Adipocyte (in vitro differentiated cells): ENCODE data around the gene PTGR3.

ENCODE experiments used
- DNase-seq: peaks from one replicate; pipeline ENCODE4 v3.0.0-alpha.2; 2015; ENCODE audit warnings: low read depth
- H3K27me3 ChIP-seq: replicated peaks from 2 replicates; pipeline ENCODE4 v1.7.0; 2013; ENCODE audit warnings: mild to moderate bottlenecking, low read length, moderate library complexity; ENCODE audit not compliant: control insufficient read depth, insufficient read depth
- H3K36me3 ChIP-seq: 2 replicates; pipeline ENCODE4 v1.7.0; 2013; ENCODE audit warnings: low read length, mild to moderate bottlenecking, moderate library complexity; ENCODE audit not compliant: control insufficient read depth, insufficient read depth, severe bottlenecking
- H3K4me1 ChIP-seq: 2 replicates; pipeline ENCODE4 v1.7.0; 2013; ENCODE audit warnings: mild to moderate bottlenecking, low read length, moderate library complexity; ENCODE audit not compliant: control insufficient read depth, insufficient read depth
- H3K4me3 ChIP-seq: 2 replicates; pipeline ENCODE4 v1.7.0; 2013; ENCODE audit warnings: mild to moderate bottlenecking, low read length, moderate library complexity
- H3K9ac ChIP-seq: 2 replicates; pipeline ENCODE4 v1.7.0; 2013; ENCODE audit warnings: mild to moderate bottlenecking, low read length, moderate library complexity
- H3K9me3 ChIP-seq: 2 replicates; pipeline ENCODE4 v1.7.0; 2013; ENCODE audit warnings: mild to moderate bottlenecking, low read length, moderate library complexity; ENCODE audit not compliant: control insufficient read depth

The PTGR3 gene

DNA sequence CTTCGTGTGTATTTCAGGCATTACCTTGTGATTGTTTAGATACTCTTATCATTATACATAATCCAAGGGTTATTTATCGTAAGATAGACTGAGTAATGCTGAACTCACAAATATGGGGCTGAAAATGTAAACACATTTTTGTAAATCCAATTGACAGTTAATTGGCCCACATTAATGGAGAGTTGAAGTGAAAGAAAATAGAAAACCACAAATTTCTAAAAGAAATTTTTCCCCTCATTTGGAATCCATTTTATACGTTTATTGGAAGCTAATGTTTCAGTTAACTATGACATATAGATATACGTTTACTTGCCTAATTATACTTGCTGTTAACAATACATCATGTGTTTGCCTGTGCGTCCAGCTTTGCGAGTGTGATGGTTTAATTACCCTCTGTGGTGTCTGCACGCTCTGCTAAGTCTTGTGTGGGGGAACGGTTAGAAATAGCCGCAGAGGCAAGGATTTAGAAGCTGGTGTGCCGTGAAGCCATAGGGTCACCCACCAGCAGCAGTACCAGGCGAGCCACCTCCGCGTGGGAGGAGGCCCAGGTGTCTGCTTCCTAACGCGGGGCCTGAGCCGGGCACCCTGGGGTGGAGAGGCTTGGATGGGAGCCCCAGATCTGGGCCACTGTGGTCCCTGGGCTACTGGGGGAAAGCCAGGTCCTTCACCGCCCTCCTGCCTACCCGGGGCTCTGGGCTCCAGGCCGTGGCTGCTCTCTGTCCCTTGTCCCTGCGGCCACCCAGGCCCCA lies 39.7 kb upstream of the PTGR3 start:
- no peak for DNase-seq
- Histone ChIP-seq H3K4me3 (peak overlapping the region; percentile 82), H3K9me3 (no peaks in the 10 kb centered on the region), H3K27me3 (no peaks in the 10 kb centered on the region), H3K9ac (peak overlapping the region; percentile 88), H3K4me1 (peaks cover 43% of the 10 kb centered on the region), H3K36me3 (no peaks in the 10 kb centered on the region)

DNA sequence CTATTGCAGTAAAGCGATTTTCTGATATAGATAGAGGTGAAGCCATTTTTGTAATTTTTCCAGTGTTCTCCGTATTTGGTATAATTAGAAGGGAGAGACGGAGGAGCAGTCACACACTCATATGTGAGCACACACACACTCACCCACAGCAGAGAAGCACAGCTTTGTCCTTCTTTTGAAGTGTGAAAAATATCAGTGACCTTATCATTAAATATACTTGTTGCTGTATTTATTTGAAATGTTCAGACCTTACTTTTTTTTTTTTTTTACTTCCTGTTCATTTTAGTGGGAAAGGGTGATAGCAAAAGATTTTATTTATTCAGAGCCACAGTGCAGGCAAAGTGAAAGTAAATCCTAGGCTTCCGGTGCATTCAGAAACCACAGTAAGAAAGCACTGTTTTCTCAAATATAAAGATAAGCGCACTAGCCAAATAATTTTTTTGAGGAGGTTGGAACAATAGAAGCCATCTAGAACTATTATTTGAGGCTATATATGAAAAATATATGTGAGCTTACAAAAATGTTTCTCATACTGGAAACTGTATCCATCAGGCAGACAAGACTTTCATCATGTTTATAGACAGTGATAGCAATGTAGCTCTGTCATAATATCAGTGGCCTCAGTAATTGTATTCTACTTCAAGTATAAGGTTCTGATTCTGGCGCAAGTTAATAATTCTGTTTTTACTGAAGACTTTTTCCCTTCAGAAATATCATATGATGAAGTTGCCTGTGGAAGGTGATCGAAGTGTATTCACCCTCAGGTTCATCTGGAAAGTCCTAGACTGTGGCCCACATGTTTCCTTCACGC lies 38.9 kb upstream of the PTGR3 start:
- DNase-seq = peak; percentile 73
- Histone ChIP-seq H3K4me1 (peaks cover 36% of the 10 kb centered on the region), H3K4me3 (peak overlapping the region; percentile 82), H3K9me3 (no peaks in the 10 kb centered on the region), H3K27me3 (no peaks in the 10 kb centered on the region), H3K36me3 (no peaks in the 10 kb centered on the region), H3K9ac (peak overlapping the region; percentile 88)

DNA sequence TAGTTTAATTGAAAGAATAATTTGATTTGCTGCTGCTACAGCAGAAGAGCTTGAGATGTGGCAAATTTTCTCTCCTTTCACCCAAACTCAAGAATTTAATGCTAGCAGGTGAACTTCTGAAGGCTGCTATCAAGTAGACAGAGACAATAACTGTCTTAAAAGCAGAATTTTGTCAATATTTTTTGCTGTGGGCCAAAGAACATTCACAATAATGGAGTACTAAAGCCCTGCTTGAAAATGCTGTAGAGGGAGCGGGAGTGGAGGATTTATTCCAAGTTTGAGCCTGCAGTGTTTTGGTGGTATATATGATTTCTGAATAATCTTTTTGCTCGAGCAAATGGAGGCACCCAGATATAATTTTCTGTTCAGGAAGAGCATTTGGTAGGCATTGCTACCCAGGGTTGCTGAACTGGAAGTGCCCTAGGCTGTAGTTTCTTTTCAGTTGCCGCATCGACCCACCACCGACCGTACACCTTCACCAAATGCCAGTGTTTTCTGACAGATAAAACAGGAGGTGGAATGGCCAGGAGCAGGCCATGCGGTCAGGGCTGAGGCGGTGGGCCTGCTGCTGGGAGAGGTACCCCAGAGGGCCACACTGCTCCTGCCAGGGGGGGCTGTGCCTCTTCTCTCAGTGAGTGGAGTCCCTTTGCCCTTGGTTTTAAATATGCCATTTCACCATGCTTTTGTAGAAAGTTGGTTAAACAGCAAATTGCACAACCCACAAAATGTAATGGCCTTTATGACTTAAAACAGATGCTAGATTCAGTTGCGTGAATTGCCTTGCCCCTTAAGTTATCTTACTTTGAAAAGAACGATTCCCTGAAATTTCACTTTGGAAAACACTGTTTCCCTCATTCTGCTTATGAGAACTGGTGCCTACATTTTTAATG lies 38.0 kb upstream of the PTGR3 start:
- peaks cover 27% of the 10 kb centered on the region for H3K4me1 ChIP-seq
- no peaks in the 10 kb centered on the region for H3K9me3 ChIP-seq
- peak overlapping the region; percentile 82 for H3K4me3 ChIP-seq
- no peaks in the 10 kb centered on the region for H3K27me3 ChIP-seq
- H3K9ac ChIP-seq = peak overlapping the region; percentile 88
- peak; percentile 87 for DNase-seq
- no peaks in the 10 kb centered on the region for H3K36me3 ChIP-seq

DNA sequence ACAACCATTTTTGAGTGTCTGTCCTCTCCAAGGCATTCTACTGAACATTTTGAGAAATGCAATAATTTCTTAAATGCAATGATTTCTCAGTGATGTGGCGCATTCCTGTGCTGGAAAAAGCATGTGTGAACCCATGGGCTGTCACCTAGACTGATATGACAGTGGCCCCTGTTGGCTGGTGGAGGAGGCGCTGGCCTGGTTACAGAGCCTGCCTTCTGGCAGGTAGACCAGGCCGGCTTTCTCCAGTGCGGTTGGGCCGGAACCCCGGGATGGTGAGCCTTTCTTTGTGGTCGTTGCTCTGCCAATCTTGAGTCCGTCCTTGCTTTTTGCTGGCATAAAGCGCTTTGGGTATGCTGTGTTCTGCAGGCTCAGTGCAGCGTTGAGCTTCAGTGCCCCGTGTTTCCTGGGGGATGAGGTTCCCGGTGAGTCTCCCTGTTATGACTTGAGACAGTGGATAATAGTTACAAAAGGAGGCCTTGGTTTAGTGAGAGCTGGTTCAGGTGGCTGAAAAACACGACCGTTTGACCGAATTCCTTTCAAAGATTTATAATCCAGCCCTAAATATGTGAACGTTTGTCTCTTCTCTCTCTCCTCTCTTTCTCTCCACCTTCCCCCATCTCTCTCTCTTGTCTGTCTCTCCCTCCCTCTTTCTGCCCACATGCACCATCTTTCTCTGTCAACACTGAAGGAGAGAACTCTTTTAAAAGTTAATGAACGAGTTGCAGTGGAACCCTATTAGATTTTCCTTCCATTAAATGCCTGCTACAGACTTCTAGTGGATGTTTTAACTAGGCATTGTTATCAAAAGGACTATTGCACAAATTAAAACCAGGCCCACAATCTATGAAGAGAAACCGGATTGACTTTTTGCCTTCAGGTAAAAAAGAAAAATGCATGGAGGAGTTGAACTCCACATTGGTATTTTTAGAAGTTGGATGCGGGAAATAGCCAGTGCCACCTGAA lies 35.7 kb upstream of the PTGR3 start:
- H3K9ac ChIP-seq = no peak overlapping the region
- peaks cover 22% of the 10 kb centered on the region for H3K4me1 ChIP-seq
- DNase-seq = no peak
- no peaks in the 10 kb centered on the region for H3K27me3 ChIP-seq
- no peak overlapping the region for H3K4me3 ChIP-seq
- H3K9me3 ChIP-seq = no peaks in the 10 kb centered on the region
- no peaks in the 10 kb centered on the region for H3K36me3 ChIP-seq

DNA sequence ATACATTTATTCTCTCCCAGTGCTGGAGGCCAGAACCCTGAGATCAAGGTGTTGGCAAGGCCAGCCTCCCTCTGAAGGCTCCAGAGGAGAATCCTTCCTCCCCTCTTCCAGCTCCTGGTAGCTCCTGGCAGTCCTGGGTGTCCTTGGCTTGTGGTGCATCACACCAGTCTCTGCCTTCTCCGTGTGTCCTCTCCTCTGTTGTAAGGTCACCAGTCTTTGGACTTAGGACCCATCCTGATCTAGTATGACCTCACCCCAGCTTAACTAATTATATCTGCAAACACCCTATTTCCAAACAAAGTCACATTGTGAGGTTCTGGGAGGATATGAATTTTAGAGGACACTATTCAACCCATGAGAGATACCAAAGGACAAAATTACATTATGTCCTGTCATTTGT lies 32.8 kb upstream of the PTGR3 start:
- Histone ChIP-seq H3K4me3 (no peak overlapping the region), H3K4me1 (peaks cover 5% of the 10 kb centered on the region)

DNA sequence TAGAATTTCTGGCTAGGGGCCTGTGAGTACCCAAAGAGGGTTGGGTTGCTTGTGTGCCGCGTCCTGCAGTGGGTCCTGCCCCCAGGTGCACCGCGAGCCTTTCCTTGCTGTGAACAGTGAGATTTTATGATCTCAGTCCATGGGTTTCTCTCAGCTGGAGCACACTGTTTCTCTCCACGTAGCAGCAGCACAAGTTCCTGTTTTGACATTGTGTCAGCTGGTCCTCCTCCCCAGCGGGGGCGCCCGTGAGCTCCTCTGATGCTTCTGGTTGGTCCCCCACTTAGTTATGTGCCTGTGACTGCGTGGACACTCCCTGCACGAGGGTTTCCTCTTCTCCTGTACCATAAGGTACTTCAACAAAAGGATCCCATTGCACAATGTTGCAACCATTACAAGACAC lies 31.5 kb upstream of the PTGR3 start:
- no peak for DNase-seq
- Histone ChIP-seq H3K27me3 (no peaks in the 10 kb centered on the region), H3K4me1 (no peaks in the 10 kb centered on the region), H3K36me3 (no peaks in the 10 kb centered on the region), H3K4me3 (no peak overlapping the region), H3K9ac (no peak overlapping the region), H3K9me3 (no peaks in the 10 kb centered on the region)

More for the DNA sequence above, 32.8 kb upstream of the PTGR3 start:
- H3K9me3 ChIP-seq = no peaks in the 10 kb centered on the region
- no peaks in the 10 kb centered on the region for H3K36me3 ChIP-seq
- no peaks in the 10 kb centered on the region for H3K27me3 ChIP-seq
- H3K9ac ChIP-seq = no peak overlapping the region
- no peak for DNase-seq

DNA sequence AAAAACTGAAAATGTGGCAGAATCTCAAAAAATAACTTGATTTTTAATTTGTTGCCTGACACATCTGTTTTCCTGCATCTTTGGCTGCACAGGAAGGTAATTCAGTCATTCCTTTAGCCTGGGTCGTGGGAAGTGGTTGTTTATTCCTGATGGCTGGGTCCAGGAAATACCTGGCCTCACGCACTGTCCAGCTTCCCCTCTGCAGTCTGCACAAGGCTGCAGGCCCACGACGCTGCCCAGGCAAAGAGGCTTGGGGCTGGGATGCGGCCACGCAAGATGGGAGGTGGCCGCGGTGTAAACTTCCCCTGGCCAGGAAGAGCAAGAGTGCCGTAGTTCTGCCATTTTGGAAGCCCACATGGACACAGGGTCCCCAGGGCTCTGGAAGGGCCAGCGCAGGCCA lies 29.8 kb upstream of the PTGR3 start:
- Histone ChIP-seq H3K9ac (no peak overlapping the region), H3K4me3 (no peak overlapping the region), H3K27me3 (no peaks in the 10 kb centered on the region), H3K36me3 (no peaks in the 10 kb centered on the region), H3K9me3 (no peaks in the 10 kb centered on the region), H3K4me1 (no peaks in the 10 kb centered on the region)
- DNase-seq = no peak

DNA sequence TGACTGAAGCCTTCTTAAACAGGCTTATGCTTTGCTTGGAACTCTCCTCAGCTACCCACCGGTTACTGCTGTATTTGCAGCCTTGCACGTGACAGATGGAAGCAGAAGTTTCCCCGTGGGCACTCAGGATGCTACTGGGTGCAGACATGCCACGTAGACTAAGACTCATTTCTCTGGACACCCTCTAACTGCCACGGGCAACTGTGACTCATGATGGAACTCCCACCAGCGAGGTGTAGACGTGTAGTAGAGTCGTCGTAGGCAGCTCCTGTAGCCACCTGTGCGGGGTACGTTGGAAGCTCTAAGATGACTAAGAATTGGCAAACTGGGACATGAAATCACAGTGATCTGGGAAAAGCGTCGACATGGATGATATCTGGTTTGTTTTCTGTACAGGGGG lies 29.2 kb upstream of the PTGR3 start:
- no peak for DNase-seq
- H3K9ac ChIP-seq = no peak overlapping the region

DNA sequence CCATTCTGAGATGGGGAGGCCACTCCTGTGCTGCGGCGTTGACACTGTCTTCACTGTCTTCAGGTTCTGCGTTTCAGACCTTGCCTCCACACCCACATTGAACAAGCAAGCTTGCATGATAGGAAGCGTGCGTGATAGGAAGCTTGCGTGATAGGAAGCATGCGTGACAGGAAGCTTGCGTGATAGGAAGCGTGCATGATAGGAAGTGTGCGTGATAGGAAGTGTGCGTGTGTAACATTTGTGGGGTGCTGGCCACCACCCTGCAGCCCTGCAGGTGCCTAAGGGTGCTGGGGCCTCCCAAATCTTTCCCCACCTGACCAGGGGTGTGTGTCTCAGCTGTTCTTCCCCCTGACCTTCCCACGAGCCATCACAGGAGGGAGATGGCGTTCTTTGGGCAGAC lies 27.0 kb upstream of the PTGR3 start:
- no peaks in the 10 kb centered on the region for H3K36me3 ChIP-seq
- DNase-seq = no peak
- no peaks in the 10 kb centered on the region for H3K9me3 ChIP-seq
- no peaks in the 10 kb centered on the region for H3K27me3 ChIP-seq
- no peaks in the 10 kb centered on the region for H3K4me1 ChIP-seq
- H3K9ac ChIP-seq = no peak overlapping the region
- no peak overlapping the region for H3K4me3 ChIP-seq

More for the DNA sequence above, 29.2 kb upstream of the PTGR3 start:
- Histone ChIP-seq H3K4me1 (no peaks in the 10 kb centered on the region), H3K4me3 (no peak overlapping the region), H3K36me3 (no peaks in the 10 kb centered on the region), H3K27me3 (no peaks in the 10 kb centered on the region), H3K9me3 (no peaks in the 10 kb centered on the region)

DNA sequence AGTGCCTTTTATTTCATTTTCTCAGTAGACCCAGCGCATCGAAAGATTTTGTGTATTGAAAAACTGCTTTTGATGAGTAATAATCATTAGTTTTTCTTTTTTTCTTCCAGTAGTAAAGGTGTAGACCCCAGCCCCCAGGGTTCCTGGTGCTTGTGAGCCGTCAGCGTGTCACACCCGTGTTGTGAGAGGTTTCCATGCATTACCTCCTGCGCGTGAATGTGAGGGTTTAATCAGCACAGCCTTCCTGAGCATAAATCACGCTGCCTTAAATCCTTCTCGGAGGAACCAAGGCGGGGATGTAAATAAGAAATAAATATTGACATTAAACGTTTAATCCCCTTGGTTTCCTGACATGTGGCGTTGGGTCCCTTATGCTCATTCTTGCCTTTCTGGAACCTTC lies 26.0 kb upstream of the PTGR3 start:
- H3K9me3 ChIP-seq = no peaks in the 10 kb centered on the region
- H3K4me1 ChIP-seq = no peaks in the 10 kb centered on the region
- no peak for DNase-seq
- no peak overlapping the region for H3K4me3 ChIP-seq
- no peak overlapping the region for H3K9ac ChIP-seq
- H3K36me3 ChIP-seq = no peaks in the 10 kb centered on the region
- H3K27me3 ChIP-seq = no peaks in the 10 kb centered on the region
